Skeletal muscle satellite cell (primary cell): Measurements from ENCODE around the gene UBALD1.

Experiments used
- H3K27me3 ChIP-seq: 2 replicates; pipeline ENCODE4 v1.7.0; 2013; ENCODE audit warnings: low read length; ENCODE audit not compliant: control insufficient read depth, insufficient read depth
- H3K36me3 ChIP-seq: 2 replicates; pipeline ENCODE4 v1.7.0; 2013; ENCODE audit warnings: mild to moderate bottlenecking, control low read depth, low read length; ENCODE audit not compliant: insufficient read depth
- H3K4me1 ChIP-seq: 2 replicates; pipeline ENCODE4 v1.7.0; 2013; ENCODE audit warnings: low read length; ENCODE audit not compliant: control insufficient read depth, insufficient read depth
- H3K4me2 ChIP-seq: 2 replicates; pipeline ENCODE4 v1.7.0; 2013; ENCODE audit warnings: mild to moderate bottlenecking, low read length
- H3K4me3 ChIP-seq: 2 replicates; pipeline ENCODE4 v1.7.0; 2013; ENCODE audit warnings: low read length
- H3K9ac ChIP-seq: 2 replicates; pipeline ENCODE4 v1.7.0; 2013; ENCODE audit warnings: mild to moderate bottlenecking, low read depth, low read length, moderate library complexity
- H3K9me3 ChIP-seq: replicated peaks from 2 replicates; pipeline ENCODE4 v1.7.0; 2013; ENCODE audit warnings: mild to moderate bottlenecking, control low read depth, low read length

UBALD1 gene

GRCh38 chr16:4601864-4602186, 12.9 kb downstream of the UBALD1 start:
- Histone ChIP-seq H3K4me2 (no peak overlapping the region), H3K27me3 (peaks cover 29% of the 10 kb centered on the region), H3K36me3 (no peaks in the 10 kb centered on the region), H3K4me1 (no peaks in the 10 kb centered on the region), H3K4me3 (no peak overlapping the region), H3K9me3 (no peaks in the 10 kb centered on the region), H3K9ac (no peak overlapping the region)

- Histone ChIP-seq H3K36me3 (no peaks in the 10 kb centered on the region), H3K4me2 (no peak overlapping the region), H3K9me3 (no peaks in the 10 kb centered on the region), H3K27me3 (peaks cover 33% of the 10 kb centered on the region), H3K4me1 (no peaks in the 10 kb centered on the region), H3K9ac (no peak overlapping the region), H3K4me3 (no peak overlapping the region)
These were observed 13.4 kb downstream of the UBALD1 start for GRCh38 chr16:4601036-4601863.

- Histone ChIP-seq H3K9me3 (no peaks in the 10 kb centered on the region), H3K27me3 (peaks cover 33% of the 10 kb centered on the region), H3K4me3 (no peak overlapping the region), H3K4me2 (no peak overlapping the region), H3K36me3 (no peaks in the 10 kb centered on the region), H3K9ac (no peak overlapping the region), H3K4me1 (no peaks in the 10 kb centered on the region)
These were observed 15.1 kb downstream of the UBALD1 start for GRCh38 chr16:4599545-4599944.

- Histone ChIP-seq H3K4me2 (no peak overlapping the region), H3K9me3 (no peaks in the 10 kb centered on the region), H3K27me3 (peaks cover 33% of the 10 kb centered on the region), H3K4me1 (no peaks in the 10 kb centered on the region), H3K36me3 (no peaks in the 10 kb centered on the region), H3K4me3 (no peak overlapping the region), H3K9ac (no peak overlapping the region)
These were observed 15.7 kb downstream of the UBALD1 start for GRCh38 chr16:4599037-4599436.

- H3K4me2 ChIP-seq: no peak overlapping the region
- no peaks in the 10 kb centered on the region for H3K9me3 ChIP-seq
- no peaks in the 10 kb centered on the region for H3K4me1 ChIP-seq
- H3K4me3 ChIP-seq: no peak overlapping the region
- no peaks in the 10 kb centered on the region for H3K36me3 ChIP-seq
- no peak overlapping the region for H3K9ac ChIP-seq
- peaks cover 29% of the 10 kb centered on the region for H3K27me3 ChIP-seq
These were observed 17.5 kb downstream of the UBALD1 start for GRCh38 chr16:4597174-4597573.

GRCh38 chr16:4594433-4595410, 20.0 kb downstream of the UBALD1 start:
- no peak overlapping the region for H3K4me3 ChIP-seq
- H3K27me3 ChIP-seq: peaks cover 21% of the 10 kb centered on the region
- H3K4me1 ChIP-seq: no peaks in the 10 kb centered on the region
- H3K9me3 ChIP-seq: no peaks in the 10 kb centered on the region
- no peaks in the 10 kb centered on the region for H3K36me3 ChIP-seq
- H3K9ac ChIP-seq: no peak overlapping the region
- no peak overlapping the region for H3K4me2 ChIP-seq

- Histone ChIP-seq H3K27me3 (peaks cover 21% of the 10 kb centered on the region), H3K9ac (no peak overlapping the region), H3K4me2 (no peak overlapping the region), H3K4me3 (no peak overlapping the region), H3K36me3 (no peaks in the 10 kb centered on the region), H3K9me3 (peaks cover 7% of the 10 kb centered on the region), H3K4me1 (no peaks in the 10 kb centered on the region)
These were observed 21.6 kb downstream of the UBALD1 start for GRCh38 chr16:4593086-4593485.

GRCh38 chr16:4591706-4592470, 22.8 kb downstream of the UBALD1 start:
- H3K27me3 ChIP-seq: peaks cover 13% of the 10 kb centered on the region
- H3K9me3 ChIP-seq: peaks cover 9% of the 10 kb centered on the region
- no peak overlapping the region for H3K4me2 ChIP-seq
- no peaks in the 10 kb centered on the region for H3K36me3 ChIP-seq
- H3K4me3 ChIP-seq: no peak overlapping the region
- no peak overlapping the region for H3K9ac ChIP-seq
- no peaks in the 10 kb centered on the region for H3K4me1 ChIP-seq

GRCh38 chr16:4591191-4591590, 23.5 kb downstream of the UBALD1 start:
- H3K9ac ChIP-seq: no peak overlapping the region
- H3K36me3 ChIP-seq: no peaks in the 10 kb centered on the region
- H3K9me3 ChIP-seq: peaks cover 9% of the 10 kb centered on the region
- no peak overlapping the region for H3K4me3 ChIP-seq
- peaks cover 16% of the 10 kb centered on the region for H3K27me3 ChIP-seq
- H3K4me2 ChIP-seq: no peak overlapping the region
- no peaks in the 10 kb centered on the region for H3K4me1 ChIP-seq

GRCh38 chr16:4588961-4589360, 25.7 kb downstream of the UBALD1 start:
- Histone ChIP-seq H3K9ac (no peak overlapping the region), H3K4me1 (no peaks in the 10 kb centered on the region), H3K9me3 (peaks cover 9% of the 10 kb centered on the region), H3K4me3 (no peak overlapping the region), H3K27me3 (peaks cover 17% of the 10 kb centered on the region), H3K4me2 (no peak overlapping the region), H3K36me3 (no peaks in the 10 kb centered on the region)

GRCh38 chr16:4588386-4588785, 26.3 kb downstream of the UBALD1 start:
- Histone ChIP-seq H3K27me3 (peaks cover 17% of the 10 kb centered on the region), H3K4me2 (no peak overlapping the region), H3K9ac (no peak overlapping the region), H3K36me3 (no peaks in the 10 kb centered on the region), H3K4me1 (no peaks in the 10 kb centered on the region), H3K4me3 (no peak overlapping the region), H3K9me3 (peaks cover 9% of the 10 kb centered on the region)
